Renal cortical epithelial cell (primary cell): ENCODE measurements around the gene EXOC4. TPM values are rescaled to one million over a fixed set of nuclear protein-coding genes. Genes with fewer than 3 reads are reported as not detected.

Source experiments
- DNase-seq: peaks from one replicate; pipeline ENCODE4 v3.0.0-alpha.2; 2011; ENCODE audit warnings: low read depth
- total RNA-seq: library from RNA; depleted of rRNA; stranded (reverse); fragments of >200 nt; gene quantifications from 2 replicates; pipeline ENCODE4 v1.2.3, GENCODE V29; 2014

EXOC4 gene
- total RNA-seq, 1 donor from 2014 or later = 144 TPM

- no peak for DNase-seq
These were observed 176.0 kb downstream of the EXOC4 start for GRCh38 chr7:133428876-133429275.

DNA sequence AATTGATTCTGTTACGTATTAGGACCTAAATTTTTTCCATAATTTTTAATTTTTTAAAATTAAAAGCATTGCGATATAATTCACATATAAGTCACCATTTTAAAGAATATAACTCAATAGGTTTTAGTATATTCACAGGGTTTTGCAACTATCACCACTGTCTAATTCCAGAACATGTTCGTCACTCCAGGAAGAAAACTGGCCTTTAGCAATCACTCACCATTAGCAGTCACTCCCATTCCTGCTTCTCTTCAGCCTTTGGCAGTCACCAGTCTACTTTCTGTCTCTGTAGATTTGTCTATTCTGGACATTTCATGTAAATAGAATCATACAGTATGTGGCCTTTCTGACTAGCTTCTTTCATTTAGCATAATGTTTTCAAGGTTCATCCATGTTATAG, 176.5 kb downstream of the EXOC4 start:
- no peak for DNase-seq

- peak; percentile 50 for DNase-seq
These were observed 178.4 kb downstream of the EXOC4 start for GRCh38 chr7:133431134-133431724.

DNA sequence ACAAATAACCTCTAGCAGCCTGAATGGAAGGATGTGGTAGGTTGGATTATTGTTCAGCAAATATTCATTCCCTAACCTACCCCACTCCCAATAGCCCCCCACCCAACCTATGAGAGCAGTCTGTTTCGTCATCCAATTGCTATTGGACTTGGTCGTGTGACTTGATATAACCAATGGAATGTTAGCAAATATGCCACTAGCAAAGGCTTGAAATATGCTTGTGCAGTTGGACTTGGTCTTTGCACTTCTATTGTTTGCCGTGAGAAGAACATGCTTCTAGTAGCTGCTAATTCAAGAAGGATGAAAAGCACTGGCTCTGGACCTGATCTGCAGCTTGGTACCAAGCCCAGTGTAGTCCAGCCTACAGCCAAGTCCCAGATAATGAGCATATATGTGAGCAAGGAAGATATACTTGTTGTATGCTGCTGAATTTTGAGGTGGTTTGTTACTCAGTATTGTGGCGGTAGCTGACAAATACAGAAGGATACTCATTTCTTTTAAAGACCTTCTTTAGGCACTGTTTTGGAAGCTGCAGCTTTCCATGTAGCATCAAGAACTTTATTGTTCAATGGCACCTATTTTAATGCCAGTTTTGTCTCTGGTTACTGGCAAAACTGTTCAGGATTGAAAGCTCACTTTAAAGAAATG, 180.4 kb downstream of the EXOC4 start:
- DNase-seq = no peak

DNA sequence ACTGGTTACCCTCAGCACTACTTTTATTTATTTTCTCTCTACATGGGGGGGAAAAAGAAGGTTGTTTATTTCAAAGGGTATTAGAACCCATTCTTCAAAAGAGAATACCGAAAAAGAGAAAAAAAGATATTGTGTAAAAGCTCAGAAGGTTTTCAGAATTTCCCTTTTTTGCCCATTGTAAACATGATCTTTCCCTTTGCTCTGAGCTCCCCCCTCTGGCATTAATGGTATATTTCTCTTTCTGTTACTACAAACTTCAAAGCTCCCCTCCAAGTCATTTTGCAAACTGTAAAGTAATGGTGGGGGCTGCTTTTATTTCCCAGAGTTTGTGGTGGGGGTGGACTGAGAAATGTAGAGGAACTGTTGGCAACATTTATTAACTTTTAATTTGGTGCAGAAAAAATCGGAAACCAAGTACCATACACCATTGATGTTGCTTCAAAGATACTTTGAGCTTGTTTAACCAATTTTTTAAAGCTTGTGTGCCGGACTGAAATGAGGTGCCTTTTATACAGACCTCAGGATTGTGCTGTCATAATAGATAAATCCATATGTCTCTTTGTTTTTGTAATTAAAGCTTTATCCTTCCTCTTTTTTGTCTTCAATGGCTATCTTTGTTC, 181.5 kb downstream of the EXOC4 start:
- peak; percentile 16 for DNase-seq

GRCh38 chr7:133436014-133436428, 183.1 kb downstream of the EXOC4 start:
- no peak for DNase-seq

DNA sequence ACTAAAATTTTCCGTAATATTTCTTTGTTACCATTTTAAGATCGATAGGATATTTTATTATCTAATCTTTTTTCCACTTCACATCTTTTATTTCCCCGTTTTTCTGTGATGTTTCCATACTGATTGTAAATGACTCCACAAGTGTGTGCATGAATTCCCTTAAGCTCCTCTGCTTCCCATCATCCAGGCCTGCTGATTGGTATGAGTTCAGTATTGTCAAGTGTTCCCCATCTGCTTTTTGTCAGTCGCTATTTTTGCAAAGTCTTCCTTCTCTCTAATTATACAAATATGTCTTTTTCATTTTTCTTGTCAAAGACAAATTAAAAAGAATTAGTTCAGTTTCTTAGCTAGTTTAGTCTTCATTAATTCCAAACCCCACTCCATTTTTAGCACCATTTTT, 184.7 kb downstream of the EXOC4 start:
- no peak for DNase-seq

DNA sequence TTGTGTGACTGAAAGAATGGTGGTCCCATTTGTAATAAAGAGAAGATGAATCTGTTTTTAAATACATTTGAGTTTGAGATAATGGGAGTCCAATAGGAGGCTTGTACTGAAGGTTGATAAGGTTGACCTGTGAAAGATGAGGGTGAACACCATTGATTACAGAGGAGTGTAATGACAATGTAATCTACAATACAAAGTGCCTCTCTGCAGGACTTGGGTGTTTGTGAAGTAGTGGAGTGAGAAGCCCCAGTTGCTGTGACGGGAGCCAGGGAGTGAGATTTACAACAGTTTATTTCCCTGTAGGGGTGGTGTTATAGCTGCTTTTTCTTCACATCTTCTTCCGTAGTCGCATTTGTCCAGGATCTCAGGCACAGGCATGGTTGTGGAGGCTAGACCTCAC, 189.9 kb downstream of the EXOC4 start:
- no peak for DNase-seq

DNA sequence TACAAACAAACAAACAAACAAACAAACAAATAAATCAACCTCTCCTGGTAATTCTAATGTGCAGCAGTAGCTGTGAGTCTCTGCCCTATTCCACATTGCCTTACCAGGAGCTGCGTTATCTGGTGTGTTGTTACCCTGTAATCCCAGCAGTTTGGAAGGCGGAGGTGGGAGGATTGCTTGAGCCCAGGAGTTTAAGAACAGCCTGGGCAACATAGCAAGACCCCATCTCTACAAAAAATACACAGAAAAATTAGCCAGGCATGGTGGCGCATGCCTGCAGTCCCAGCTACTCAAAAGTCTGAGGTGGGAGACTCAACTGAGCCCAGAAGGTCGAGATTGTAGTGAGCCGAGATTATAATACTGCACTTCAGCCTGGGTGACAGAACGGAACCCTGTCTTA, 192.7 kb downstream of the EXOC4 start:
- no peak for DNase-seq

- DNase-seq = no peak
These were observed 195.1 kb downstream of the EXOC4 start for GRCh38 chr7:133448012-133448411.

DNA sequence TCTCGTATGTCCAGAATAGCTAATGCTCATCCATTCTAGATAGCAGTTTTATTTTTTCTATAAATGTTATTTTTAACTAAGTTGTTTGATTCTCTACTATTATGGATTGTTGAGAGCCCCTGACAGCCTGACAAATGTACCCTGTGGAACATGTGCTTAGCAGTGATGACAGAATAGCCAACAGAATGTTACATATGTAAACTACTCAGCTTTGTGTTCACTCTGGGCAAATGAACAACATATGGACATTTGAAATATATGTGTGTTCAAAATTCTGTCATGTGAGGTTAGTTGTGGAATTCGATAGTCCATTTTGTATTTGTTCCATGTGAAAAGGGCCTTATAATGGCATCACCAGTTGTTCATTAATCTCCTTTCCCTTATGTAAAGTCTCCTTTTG, 199.7 kb downstream of the EXOC4 start:
- DNase-seq = no peak

- no peak for DNase-seq
These were observed 205.8 kb downstream of the EXOC4 start for GRCh38 chr7:133458688-133459087.

- DNase-seq = no peak
These were observed 208.5 kb downstream of the EXOC4 start for GRCh38 chr7:133461421-133461820.

- DNase-seq = no peak
These were observed 222.8 kb downstream of the EXOC4 start for GRCh38 chr7:133475655-133476054.

GRCh38 chr7:133477791-133478190, 224.9 kb downstream of the EXOC4 start:
- DNase-seq = no peak

DNA sequence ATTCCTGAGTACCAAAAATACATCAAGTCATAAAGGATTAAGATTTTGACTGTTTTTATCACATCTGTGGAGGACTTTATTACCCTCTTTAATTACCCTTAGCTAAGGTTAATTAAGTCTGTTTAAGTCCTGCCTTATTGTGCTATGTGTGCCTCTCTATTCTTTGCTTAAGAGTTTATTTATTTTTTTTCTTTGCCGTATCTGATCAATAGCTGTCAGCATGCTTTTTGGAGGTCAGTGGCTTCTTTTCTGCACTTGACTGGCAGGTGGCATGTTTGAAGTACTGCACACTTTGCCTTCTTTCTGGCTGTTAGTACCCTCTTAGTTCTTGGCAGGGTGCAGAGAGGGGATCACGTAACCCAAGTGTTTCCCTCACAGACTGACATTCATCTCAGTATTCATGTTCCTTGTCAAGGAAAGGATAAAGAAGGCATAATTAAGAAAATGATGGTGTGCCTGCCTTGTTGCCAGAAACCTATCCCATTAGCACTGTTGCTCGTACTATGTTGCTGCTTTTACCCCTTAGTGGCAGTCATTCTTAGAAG, 225.8 kb downstream of the EXOC4 start:
- DNase-seq = no peak

GRCh38 chr7:133479456-133480065, 226.7 kb downstream of the EXOC4 start:
- DNase-seq = no peak

DNA sequence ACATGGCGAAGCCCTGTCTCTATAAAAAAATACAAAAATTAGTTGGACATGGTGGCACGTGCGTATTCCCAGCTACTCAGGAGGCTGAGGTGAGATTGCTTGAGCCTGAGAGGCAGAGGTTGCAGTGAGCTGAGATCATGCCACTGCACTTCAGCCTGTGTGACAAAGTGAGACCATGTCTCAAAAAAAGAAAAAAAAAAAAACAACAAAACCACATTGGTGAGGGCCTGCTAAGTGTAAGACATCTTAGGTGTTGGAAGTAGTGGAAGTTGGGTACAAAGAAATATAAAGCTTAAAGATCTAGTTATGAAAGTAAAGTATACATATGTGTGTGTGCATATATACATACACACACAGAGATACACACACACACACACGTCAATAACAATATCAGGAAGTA, 228.0 kb downstream of the EXOC4 start:
- no peak for DNase-seq

GRCh38 chr7:133481676-133482075, 228.8 kb downstream of the EXOC4 start:
- peak; percentile 40 for DNase-seq

- no peak for DNase-seq
These were observed 229.7 kb downstream of the EXOC4 start for GRCh38 chr7:133482599-133482998.

- peak; percentile 10 for DNase-seq
These were observed 231.2 kb downstream of the EXOC4 start for GRCh38 chr7:133484086-133484485.

DNA sequence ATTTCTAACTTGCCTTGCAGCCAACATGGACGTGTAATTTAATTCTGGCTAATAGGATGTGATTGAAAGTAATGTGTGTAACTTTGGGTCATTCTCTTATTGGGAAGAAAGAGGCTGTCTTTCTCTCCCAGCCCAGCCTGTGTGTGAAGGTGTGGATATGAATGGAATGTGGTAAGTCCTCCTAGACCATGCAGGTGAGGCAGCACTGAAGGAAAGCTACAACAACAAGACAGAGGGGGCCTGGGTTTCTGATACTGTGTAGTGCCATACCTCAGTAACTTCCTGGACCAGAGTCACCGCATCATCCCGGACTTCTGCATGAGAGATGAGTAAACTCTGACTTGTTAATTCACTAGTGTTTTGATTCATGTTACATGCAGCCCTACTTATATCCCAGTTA, 237.0 kb downstream of the EXOC4 start:
- no peak for DNase-seq

DNA sequence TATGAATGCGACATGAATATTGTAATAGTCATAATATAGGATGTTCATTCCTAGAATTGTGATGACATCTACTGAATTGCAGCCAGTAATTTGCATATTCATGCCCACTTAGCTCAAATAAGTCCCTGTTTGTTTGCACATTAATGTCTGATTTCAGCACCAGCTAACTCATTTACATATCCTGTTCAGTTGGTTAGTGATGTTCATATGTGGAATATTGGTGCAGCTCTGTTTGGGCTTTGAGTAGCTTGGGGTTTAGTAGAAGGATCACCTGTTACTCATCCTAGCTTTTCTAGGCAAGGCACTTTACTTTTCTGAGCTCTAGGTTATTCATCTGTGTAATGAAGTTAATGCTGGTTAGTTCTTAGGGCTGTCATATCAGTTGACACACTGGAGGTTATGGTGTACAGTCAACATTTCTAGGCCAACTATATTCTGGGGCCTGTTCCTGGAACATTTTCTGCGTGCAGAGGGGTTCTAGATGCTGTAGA, 238.4 kb downstream of the EXOC4 start:
- DNase-seq = peak; percentile 4
